Right atrium auricular region (tissue), 2 donors: Measurements from ENCODE around the gene IFIT3. TPM values are rescaled to one million over a fixed set of nuclear protein-coding genes. Genes with fewer than 3 reads are reported as not detected.

Experiments
- DNase-seq: peaks from one replicate; pipeline ENCODE4 v3.0.0-alpha.2; 2019; ENCODE audit warnings: low spot score
- H3K27ac ChIP-seq, 2 donors: fragments of 200-600 bp; sonication (generic); 1 replicate in 1 of 2; 2 replicates in 1 of 2; pipeline ENCODE4 v1.5.1; 2016 to 2019
- H3K27me3 ChIP-seq, 2 donors: fragments of 200-600 bp; sonication (generic); one replicate each; pipeline versions ENCODE4 v1.5.1 to v1.6.0; 2017 to 2019
- H3K36me3 ChIP-seq: fragments of 200-600 bp; sonication (generic); one replicate; pipeline ENCODE4 v1.5.1; 2016
- H3K4me1 ChIP-seq, 2 donors: fragments of 200-600 bp; sonication (generic); one replicate each; pipeline versions ENCODE4 v1.5.1 to v1.6.0; 2017 to 2019
- H3K4me3 ChIP-seq, 2 donors: fragments of 200-600 bp; sonication (generic); 1 replicate in 1 of 2; 2 replicates in 1 of 2; pipeline ENCODE4 v1.5.1; 2017 to 2019; ENCODE audit warnings: mild to moderate bottlenecking in 1 of 2, moderate library complexity in 1 of 2
- H3K9me3 ChIP-seq, 2 donors: fragments of 200-600 bp; sonication (generic); one replicate each; pipeline ENCODE4 v1.5.1; 2019
- CTCF ChIP-seq, 2 donors: fragments of 200-600 bp; sonication (generic); IDR thresholded peaks; one replicate each; pipeline ENCODE4 v1.5.1; 2019; ENCODE audit warnings: antibody characterized with exemption in 2 of 2
- total RNA-seq, 2 donors: library from RNA; depleted of rRNA; stranded (reverse); fragments of >200 nt; gene quantifications; one replicate each; pipeline ENCODE4 v1.1.0, GENCODE V29; 2016

IFIT3 gene
- total RNA-seq, 2 donors from 2014 or later: 6.3 to 6.5 TPM

DNA sequence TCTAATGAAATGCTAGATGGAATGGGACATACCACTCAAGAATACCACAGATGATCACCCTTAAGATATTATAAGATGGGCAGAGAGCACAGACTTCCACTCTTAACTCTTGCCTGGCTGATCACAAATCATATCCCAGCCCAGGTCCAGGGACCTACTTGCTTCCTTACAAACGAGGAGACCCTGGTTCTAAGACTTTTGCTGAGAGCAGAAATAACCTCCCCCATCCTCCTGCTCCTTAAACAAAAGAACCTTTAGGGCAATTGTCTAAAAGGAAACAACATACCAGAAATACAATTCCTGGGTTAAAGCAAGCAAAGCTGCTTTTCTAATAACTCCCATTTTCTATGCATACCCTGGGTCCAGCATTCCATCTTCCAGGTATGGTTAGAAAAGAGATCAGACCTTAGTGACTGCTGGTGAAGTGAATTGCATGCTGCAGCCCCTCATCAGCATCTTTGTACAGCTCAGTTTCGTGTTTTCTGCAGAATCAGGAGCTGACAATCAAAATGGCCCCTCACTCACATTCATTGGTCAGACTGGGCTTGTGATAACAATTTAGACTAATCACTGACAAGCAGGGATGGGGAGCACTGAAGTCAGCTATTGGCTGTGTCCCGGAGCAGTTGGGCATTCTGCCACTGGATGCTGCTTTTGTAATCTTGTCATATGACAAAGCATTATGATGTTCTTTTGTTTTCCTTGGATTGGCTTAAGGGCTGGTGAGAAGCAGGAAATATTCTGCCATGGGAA lies 14.6 kb downstream of the IFIT3 start:
- H3K27ac ChIP-seq: peak overlapping the region in 1 of 2 donors; percentile 19
- peaks cover 0 to 33% of the 10 kb centered on the region in 2 donors for H3K4me1 ChIP-seq
- no peak for TF ChIP-seq CTCF (IDR thresholded peaks at IDR 0.05)
- H3K27me3 ChIP-seq: no peaks in the 10 kb centered on the region
- H3K36me3 ChIP-seq: peaks cover 10% of the 10 kb centered on the region
- DNase-seq: peak; percentile 81
- H3K4me3 ChIP-seq: no peak overlapping the region
- H3K9me3 ChIP-seq: no peaks in the 10 kb centered on the region

GRCh38 chr10:89343089-89343767 lies 15.4 kb downstream of the IFIT3 start:
- Histone ChIP-seq H3K4me1 (peaks cover 0 to 38% of the 10 kb centered on the region in 2 donors), H3K4me3 (no peak overlapping the region), H3K9me3 (no peaks in the 10 kb centered on the region), H3K36me3 (peaks cover 10% of the 10 kb centered on the region), H3K27ac (peak overlapping the region in 1 of 2 donors; percentile 19), H3K27me3 (no peaks in the 10 kb centered on the region)
- DNase-seq: no peak
- no peak for TF ChIP-seq CTCF (IDR thresholded peaks at IDR 0.05)

- Histone ChIP-seq H3K9me3 (no peaks in the 10 kb centered on the region), H3K27ac (no peak overlapping the region), H3K36me3 (peaks cover 4% of the 10 kb centered on the region), H3K4me1 (peaks cover 0 to 47% of the 10 kb centered on the region in 2 donors), H3K27me3 (no peaks in the 10 kb centered on the region), H3K4me3 (no peak overlapping the region)
- DNase-seq: no peak
- no peak for TF ChIP-seq CTCF (IDR thresholded peaks at IDR 0.05)
Measured at GRCh38 chr10:89344156-89344555, 16.4 kb downstream of the IFIT3 start.

- Histone ChIP-seq H3K27ac (peak overlapping the region in 1 of 2 donors; percentile 6), H3K4me3 (no peak overlapping the region), H3K36me3 (no peaks in the 10 kb centered on the region), H3K27me3 (no peaks in the 10 kb centered on the region), H3K4me1 (peaks cover 0 to 53% of the 10 kb centered on the region in 2 donors), H3K9me3 (no peaks in the 10 kb centered on the region)
- DNase-seq: no peak
- no peak for TF ChIP-seq CTCF (IDR thresholded peaks at IDR 0.05)
Measured at GRCh38 chr10:89345367-89346000, 17.7 kb downstream of the IFIT3 start.

DNA sequence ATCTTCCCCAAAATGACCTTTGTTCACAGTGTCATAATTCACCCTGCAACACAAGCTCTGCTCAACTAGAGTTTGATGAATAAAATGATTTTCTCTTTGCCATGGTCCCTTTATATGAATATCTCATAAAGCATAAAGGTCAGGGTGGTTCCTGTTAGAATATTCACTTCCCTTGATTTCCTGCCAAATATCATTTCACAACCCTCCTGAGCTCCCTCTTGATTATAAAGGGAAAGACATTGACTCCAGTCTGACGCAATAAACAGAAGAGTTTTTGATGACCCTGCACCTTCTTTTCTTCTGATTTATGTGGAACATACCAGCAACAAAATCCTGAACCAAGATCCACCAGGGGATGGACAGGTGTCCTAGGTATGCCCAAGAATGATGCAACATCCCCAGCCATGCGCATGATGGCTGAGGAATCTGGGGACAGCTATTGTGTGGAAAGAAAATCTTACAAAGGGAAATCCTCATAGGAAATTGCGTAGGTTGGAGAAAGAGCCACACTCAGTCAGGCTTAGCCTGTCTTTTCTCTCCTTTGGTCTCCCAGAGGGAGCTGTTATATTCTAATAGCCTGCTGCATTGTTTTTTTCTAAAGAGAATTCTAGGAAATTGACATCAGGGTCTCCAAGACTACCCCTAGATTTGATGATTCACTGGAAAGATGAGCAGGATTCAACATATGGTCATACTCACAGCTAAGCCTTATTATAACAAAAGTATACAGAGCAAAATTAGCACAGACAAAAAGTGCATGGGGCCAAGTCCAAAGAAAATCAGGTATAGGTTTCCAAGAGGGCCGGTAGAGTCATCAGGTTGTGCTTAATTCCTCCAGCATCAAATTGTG lies 18.8 kb downstream of the IFIT3 start:
- Histone ChIP-seq H3K27ac (peak overlapping the region; percentile 59 to 66), H3K36me3 (no peaks in the 10 kb centered on the region), H3K9me3 (no peaks in the 10 kb centered on the region), H3K27me3 (no peaks in the 10 kb centered on the region), H3K4me1 (peaks cover 0 to 65% of the 10 kb centered on the region in 2 donors), H3K4me3 (no peak overlapping the region)
- no peak for TF ChIP-seq CTCF (IDR thresholded peaks at IDR 0.05)
- DNase-seq: no peak
